Measurements from ENCODE around the gene ERN1. TPM values are rescaled to one million over a fixed set of nuclear protein-coding genes. Genes with fewer than 3 reads are reported as not detected.

The ERN1 gene
- total and polyA plus RNA-seq, 2 experiments from 2014 or later: 10.3 to 16.5 TPM

GRCh38 chr17:64113006-64113405 lies 16.9 kb downstream of the ERN1 start:
- no peaks in the 10 kb centered on the region for H3K9me2 ChIP-seq (replicated peaks; ENCODE audit: insufficient read depth)
- H4K20me1 ChIP-seq (ENCODE audit: insufficient read depth, poor library complexity, severe bottlenecking): no peaks in the 10 kb centered on the region
- H3K36me3 ChIP-seq (replicated peaks; ENCODE audit: insufficient read depth, low read depth): no peaks in the 10 kb centered on the region
- no peak overlapping the region for H2AFZ ChIP-seq
- no peaks in the 10 kb centered on the region for H3K27me3 ChIP-seq
- no peak for DNase-seq (ENCODE audit: low spot score)
- TF ChIP-seq EZH2 (IDR thresholded peaks at IDR 0.05; ENCODE audit: borderline replicate concordance) (no peak), CTCF (IDR thresholded peaks at IDR 0.05; ENCODE audit: poor library complexity) (no peak), EZH2phosphoT487 (IDR thresholded peaks at IDR 0.05; ENCODE audit: low read depth, severe bottlenecking, unreplicated experiment) (no peak)
- peaks cover 60% of the 10 kb centered on the region for H3K79me2 ChIP-seq
- no peak overlapping the region for H3K27ac ChIP-seq
- H3K4me1 ChIP-seq (ENCODE audit: insufficient read depth): no peaks in the 10 kb centered on the region
- no peak overlapping the region for H3K4me2 ChIP-seq
- 96% methylated on average over 2 of the region's 2 CpGs for whole genome bisulfite sequencing (ENCODE audit: low lambda C conversion rate, missing lambda C conversion rate)
- H3K9me3 ChIP-seq (ENCODE audit: low read depth): no peaks in the 10 kb centered on the region
- H3K4me3 ChIP-seq: no peak overlapping the region

DNA sequence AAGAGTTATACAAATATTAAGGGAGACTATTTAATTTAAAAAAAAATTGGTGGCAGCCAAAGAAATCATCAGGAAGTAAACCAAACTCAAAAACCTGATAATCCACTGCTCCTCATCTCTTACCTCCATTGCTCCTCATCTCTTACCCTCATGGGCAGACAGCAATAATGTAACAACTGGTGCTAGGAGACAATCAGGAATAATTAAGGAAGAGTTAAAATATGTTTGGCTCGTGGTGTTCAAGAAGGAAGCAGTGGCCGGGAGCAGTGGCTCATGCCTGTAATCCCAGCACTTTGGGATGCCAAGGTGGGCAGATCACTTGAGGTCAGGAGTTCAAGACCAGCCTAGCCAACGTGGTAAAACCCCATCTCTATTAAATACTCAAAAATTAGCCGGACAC lies 18.1 kb downstream of the ERN1 start:
- H3K36me3 ChIP-seq (replicated peaks; ENCODE audit: insufficient read depth, low read depth): no peaks in the 10 kb centered on the region
- H3K4me1 ChIP-seq (ENCODE audit: insufficient read depth): peaks cover 1% of the 10 kb centered on the region
- TF ChIP-seq EZH2phosphoT487 (IDR thresholded peaks at IDR 0.05; ENCODE audit: low read depth, severe bottlenecking, unreplicated experiment) (no peak), EZH2 (IDR thresholded peaks at IDR 0.05; ENCODE audit: borderline replicate concordance) (no peak), CTCF (IDR thresholded peaks at IDR 0.05; ENCODE audit: poor library complexity) (no peak)
- H2AFZ ChIP-seq: no peak overlapping the region
- H4K20me1 ChIP-seq (ENCODE audit: insufficient read depth, poor library complexity, severe bottlenecking): no peaks in the 10 kb centered on the region
- H3K4me2 ChIP-seq: no peak overlapping the region
- no peak for DNase-seq (ENCODE audit: low spot score)
- H3K4me3 ChIP-seq: no peak overlapping the region
- peaks cover 60% of the 10 kb centered on the region for H3K79me2 ChIP-seq
- H3K9me3 ChIP-seq (ENCODE audit: low read depth): no peaks in the 10 kb centered on the region
- H3K27me3 ChIP-seq: no peaks in the 10 kb centered on the region
- H3K27ac ChIP-seq: no peak overlapping the region
- H3K9me2 ChIP-seq (replicated peaks; ENCODE audit: insufficient read depth): no peaks in the 10 kb centered on the region
- whole genome bisulfite sequencing (ENCODE audit: low lambda C conversion rate, missing lambda C conversion rate): 91% methylated on average over 4 of the region's 4 CpGs

GRCh38 chr17:64110379-64111152 lies 19.4 kb downstream of the ERN1 start:
- no peak overlapping the region for H3K27ac ChIP-seq

More at GRCh38 chr17:64110379-64111152, 19.4 kb downstream of the ERN1 start:
- Histone ChIP-seq H3K79me2 (peaks cover 65% of the 10 kb centered on the region), H2AFZ (no peak overlapping the region), H4K20me1 (ENCODE audit: insufficient read depth, poor library complexity, severe bottlenecking) (no peaks in the 10 kb centered on the region), H3K4me3 (no peak overlapping the region), H3K4me1 (ENCODE audit: insufficient read depth) (peaks cover 3% of the 10 kb centered on the region), H3K36me3 (replicated peaks; ENCODE audit: insufficient read depth, low read depth) (no peaks in the 10 kb centered on the region), H3K27me3 (no peaks in the 10 kb centered on the region), H3K9me2 (replicated peaks; ENCODE audit: insufficient read depth) (no peaks in the 10 kb centered on the region), H3K9me3 (ENCODE audit: low read depth) (no peaks in the 10 kb centered on the region), H3K4me2 (no peak overlapping the region)
- TF ChIP-seq EZH2 (IDR thresholded peaks at IDR 0.05; ENCODE audit: borderline replicate concordance) (no peak), EZH2phosphoT487 (IDR thresholded peaks at IDR 0.05; ENCODE audit: low read depth, severe bottlenecking, unreplicated experiment) (no peak), CTCF (IDR thresholded peaks at IDR 0.05; ENCODE audit: poor library complexity) (no peak)
- DNase-seq (ENCODE audit: low spot score): no peak
- 76% methylated on average over 12 of the region's 12 CpGs for WGBS (ENCODE audit: low lambda C conversion rate, missing lambda C conversion rate)
